BE2C (cell line): ENCODE measurements around the gene SLC12A6.

Experiments
- DNase-seq: peaks from one replicate; pipeline ENCODE4 v3.0.0-alpha.2; 2020
- H3K27me3 ChIP-seq: fragments of 250-450 bp; sonication (Bioruptor Pico); 2 replicates; pipeline ENCODE4 v1.5.1; 2020; ENCODE audit warnings: mild to moderate bottlenecking
- H3K36me3 ChIP-seq: fragments of 250-450 bp; sonication (Bioruptor Pico); 2 replicates; pipeline ENCODE4 v1.5.1; 2020; ENCODE audit warnings: mild to moderate bottlenecking
- H3K4me1 ChIP-seq: fragments of 250-450 bp; sonication (Bioruptor Pico); 2 replicates; pipeline ENCODE4 v1.5.1; 2020
- H3K4me3 ChIP-seq: 2 replicates; pipeline ENCODE4 v1.5.1; 2011; ENCODE audit warnings: low read depth, low read length
- H3K9me3 ChIP-seq: fragments of 250-450 bp; sonication (Bioruptor Pico); 2 replicates; pipeline ENCODE4 v1.5.1; 2020
- TF ChIP-seq, protein P1 (sequence below): IDR thresholded peaks from 2 replicates; pipeline ENCODE4 v1.5.1; 2012; ENCODE audit warnings: mild to moderate bottlenecking, low read depth, low read length

SLC12A6 gene

DNA sequence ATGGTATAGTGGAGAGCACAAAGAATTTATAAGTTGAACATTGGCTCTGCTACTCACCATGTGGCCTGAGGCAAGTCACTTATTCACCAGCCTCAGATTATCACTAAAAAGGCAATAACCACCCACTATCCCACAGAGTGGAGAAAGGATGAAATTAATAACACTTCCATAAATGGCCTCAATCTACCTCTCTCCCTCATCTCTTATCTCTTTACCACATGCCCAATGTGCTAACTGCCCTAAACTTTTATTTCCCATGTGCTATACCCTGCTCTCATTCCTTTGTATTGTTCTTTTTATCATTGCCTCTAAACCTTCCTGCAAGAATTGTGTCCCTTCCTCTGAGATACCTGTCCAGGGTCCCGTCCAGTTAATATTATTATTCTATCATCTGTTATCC is 26.0 kb downstream of the SLC12A6 start:
- Histone ChIP-seq H3K9me3 (no peaks in the 10 kb centered on the region), H3K4me1 (peaks cover 3% of the 10 kb centered on the region; the same call in 1 of the 2 replicates), H3K36me3 (no peaks in the 10 kb centered on the region), H3K4me3 (no peak overlapping the region), H3K27me3 (0 out of 2 replicates have a peak, but pooled peaks cover 3% of the 10 kb centered on the region)
- no peak for DNase-seq
- TF ChIP-seq, protein P1, sequence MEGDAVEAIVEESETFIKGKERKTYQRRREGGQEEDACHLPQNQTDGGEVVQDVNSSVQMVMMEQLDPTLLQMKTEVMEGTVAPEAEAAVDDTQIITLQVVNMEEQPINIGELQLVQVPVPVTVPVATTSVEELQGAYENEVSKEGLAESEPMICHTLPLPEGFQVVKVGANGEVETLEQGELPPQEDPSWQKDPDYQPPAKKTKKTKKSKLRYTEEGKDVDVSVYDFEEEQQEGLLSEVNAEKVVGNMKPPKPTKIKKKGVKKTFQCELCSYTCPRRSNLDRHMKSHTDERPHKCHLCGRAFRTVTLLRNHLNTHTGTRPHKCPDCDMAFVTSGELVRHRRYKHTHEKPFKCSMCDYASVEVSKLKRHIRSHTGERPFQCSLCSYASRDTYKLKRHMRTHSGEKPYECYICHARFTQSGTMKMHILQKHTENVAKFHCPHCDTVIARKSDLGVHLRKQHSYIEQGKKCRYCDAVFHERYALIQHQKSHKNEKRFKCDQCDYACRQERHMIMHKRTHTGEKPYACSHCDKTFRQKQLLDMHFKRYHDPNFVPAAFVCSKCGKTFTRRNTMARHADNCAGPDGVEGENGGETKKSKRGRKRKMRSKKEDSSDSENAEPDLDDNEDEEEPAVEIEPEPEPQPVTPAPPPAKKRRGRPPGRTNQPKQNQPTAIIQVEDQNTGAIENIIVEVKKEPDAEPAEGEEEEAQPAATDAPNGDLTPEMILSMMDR = no peak

DNA sequence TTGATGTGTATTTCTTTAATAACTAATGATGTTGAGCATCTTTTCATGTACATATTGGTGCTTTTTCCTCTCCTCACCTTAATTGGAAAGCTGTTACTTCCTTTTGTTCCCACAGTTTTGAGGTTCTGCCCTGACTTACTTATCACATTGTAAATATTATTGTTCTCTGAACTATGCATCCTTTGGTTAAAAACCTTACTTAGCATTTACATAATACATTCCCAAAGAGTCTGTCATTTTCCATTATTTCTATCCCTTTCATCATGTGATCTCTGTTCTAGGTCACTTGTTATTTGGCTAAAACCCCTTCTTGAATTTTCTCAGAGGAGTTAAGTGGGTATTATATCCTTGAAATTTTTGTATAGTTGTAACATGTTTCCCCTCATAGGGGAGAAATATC is 33.0 kb downstream of the SLC12A6 start:
- DNase-seq = no peak
- no peaks in the 10 kb centered on the region for H3K36me3 ChIP-seq
- H3K9me3 ChIP-seq = no peaks in the 10 kb centered on the region
- H3K4me1 ChIP-seq = no peaks in the 10 kb centered on the region
- 0 out of 2 replicates have a peak, but pooled peaks cover 3% of the 10 kb centered on the region for H3K27me3 ChIP-seq
- TF ChIP-seq, protein P1 = no peak
- H3K4me3 ChIP-seq = no peak overlapping the region

DNA sequence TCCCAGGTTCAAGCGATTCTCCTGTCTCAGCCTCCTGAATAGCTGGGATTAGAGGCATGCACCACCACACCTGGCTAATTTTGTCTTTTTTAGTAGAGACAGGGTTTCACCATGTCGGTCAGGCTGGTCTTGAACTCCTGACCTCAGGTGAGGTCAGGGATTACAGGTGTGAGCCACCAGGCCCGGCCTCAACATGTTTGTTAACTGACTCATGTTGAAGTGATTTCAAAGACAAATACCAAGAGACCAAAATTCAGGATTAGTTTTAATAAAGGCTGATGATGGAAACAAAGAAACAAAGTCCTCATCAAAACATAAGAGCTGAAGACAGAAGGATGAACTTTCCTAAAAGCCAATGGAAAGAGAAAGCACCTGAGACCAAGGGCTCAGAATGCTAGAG is 36.5 kb downstream of the SLC12A6 start:
- no peak for DNase-seq
- TF ChIP-seq, protein P1 = no peak
- no peaks in the 10 kb centered on the region for H3K9me3 ChIP-seq
- H3K4me1 ChIP-seq = no peaks in the 10 kb centered on the region
- H3K27me3 ChIP-seq = no peaks in the 10 kb centered on the region
- no peaks in the 10 kb centered on the region for H3K36me3 ChIP-seq
- no peak overlapping the region for H3K4me3 ChIP-seq

DNA sequence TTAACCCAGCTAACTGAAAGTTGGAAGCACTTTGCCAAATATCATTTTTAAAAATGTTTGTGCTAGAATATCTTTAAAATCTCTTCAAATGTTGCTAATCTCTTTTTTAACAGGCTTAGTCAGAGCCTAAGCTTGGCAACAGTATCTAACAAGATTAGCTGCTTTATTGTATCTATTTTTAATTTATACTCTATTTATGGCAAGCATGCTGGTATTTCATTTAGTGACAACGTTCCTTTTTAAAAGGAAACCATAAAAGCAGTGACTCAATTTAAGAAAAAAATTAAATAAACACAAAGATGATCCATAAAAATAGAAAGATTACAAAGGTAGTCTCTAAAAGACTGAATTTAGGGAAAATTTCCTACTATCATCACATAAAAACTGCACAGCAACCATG is 40.5 kb downstream of the SLC12A6 start:
- H3K36me3 ChIP-seq = no peaks in the 10 kb centered on the region
- no peaks in the 10 kb centered on the region for H3K9me3 ChIP-seq
- no peaks in the 10 kb centered on the region for H3K27me3 ChIP-seq
- TF ChIP-seq, protein P1 = no peak
- no peaks in the 10 kb centered on the region for H3K4me1 ChIP-seq
- DNase-seq = no peak
- H3K4me3 ChIP-seq = no peak overlapping the region

DNA sequence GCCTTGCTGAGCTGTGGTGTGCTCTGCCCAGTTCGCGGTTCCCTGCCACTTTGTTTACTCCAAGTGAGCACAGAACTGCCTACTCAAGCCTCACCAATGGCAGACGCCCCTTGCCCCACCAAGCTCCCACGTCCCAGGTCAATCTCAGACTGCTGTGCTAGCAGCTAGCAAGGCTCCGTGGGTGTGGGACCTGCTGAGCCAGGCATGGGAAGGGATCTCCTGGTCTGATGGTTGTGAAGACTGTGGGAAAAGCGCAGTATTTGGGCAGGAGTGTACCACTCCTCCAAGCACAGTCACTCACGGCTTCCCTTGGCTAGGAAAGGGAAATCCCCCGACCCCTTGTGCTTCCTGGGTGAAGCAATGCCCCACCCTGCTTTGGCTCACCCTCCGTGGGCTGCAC is 45.0 kb downstream of the SLC12A6 start:
- no peaks in the 10 kb centered on the region for H3K9me3 ChIP-seq
- no peak overlapping the region for H3K4me3 ChIP-seq
- H3K36me3 ChIP-seq = no peaks in the 10 kb centered on the region
- no peak for DNase-seq
- H3K4me1 ChIP-seq = no peaks in the 10 kb centered on the region
- H3K27me3 ChIP-seq = no peaks in the 10 kb centered on the region
- TF ChIP-seq, protein P1 = no peak

DNA sequence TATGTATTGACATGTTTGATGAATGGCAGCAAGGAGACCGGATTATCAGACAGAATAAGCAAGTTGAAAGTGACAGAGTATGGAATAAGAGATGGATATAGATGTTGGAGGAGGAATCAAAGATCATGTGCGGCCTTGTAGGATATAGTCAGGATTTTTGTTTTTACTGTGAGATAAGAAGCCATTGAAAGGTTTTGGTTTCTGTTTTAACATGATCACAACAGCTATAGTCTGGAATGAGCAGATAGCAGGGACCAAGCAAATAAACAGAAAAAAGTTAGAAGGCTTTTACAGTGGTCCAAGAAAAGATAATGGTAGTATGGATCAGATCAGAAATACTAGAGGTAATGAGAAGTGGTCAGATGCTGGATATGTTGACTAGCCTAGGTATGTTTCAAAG is 52.6 kb downstream of the SLC12A6 start:
- no peaks in the 10 kb centered on the region for H3K4me1 ChIP-seq
- TF ChIP-seq, protein P1 = no peak
- H3K27me3 ChIP-seq = no peaks in the 10 kb centered on the region
- no peak overlapping the region for H3K4me3 ChIP-seq
- no peak for DNase-seq
- H3K36me3 ChIP-seq = no peaks in the 10 kb centered on the region
- no peaks in the 10 kb centered on the region for H3K9me3 ChIP-seq
